CD4-positive, alpha-beta T cell treated with Interferon gamma for 1 hour (primary cell): ENCODE data around the gene PITHD1.
"Not testable (repeated sequence)": the region's sequence is repeated elsewhere in the genome, so short reads cannot be mapped to it uniquely, and the experiment has no call there.

Experiments used
- DNase-seq: peaks from one replicate; pipeline ENCODE4 v3.0.0-alpha.2; 2020

The PITHD1 gene

GRCh38 chr1:23774174-23774880 lies 3.9 kb upstream of the PITHD1 start:
- DNase-seq, result no peak

GRCh38 chr1:23776217-23776616 lies 2.0 kb upstream of the PITHD1 start:
- DNase-seq, result no peak

GRCh38 chr1:23779826-23780371 lies 1.7 kb downstream of the PITHD1 start:
- DNase-seq, result no peak

GRCh38 chr1:23783141-23783540 lies 4.9 kb downstream of the PITHD1 start:
- not testable (repeated sequence) for DNase-seq

GRCh38 chr1:23784846-23785245 lies 6.6 kb downstream of the PITHD1 start:
- no peak for DNase-seq

- DNase-seq, result no peak
Observed at GRCh38 chr1:23787701-23788100, 9.5 kb downstream of the PITHD1 start.

GRCh38 chr1:23788695-23789094 lies 10.5 kb downstream of the PITHD1 start:
- no peak for DNase-seq

- peak; percentile 84 for DNase-seq
Observed at GRCh38 chr1:23790696-23791515, 12.7 kb downstream of the PITHD1 start, which contains the start of gene LYPLA2. Gene LYPLA2 (plus strand): TSS chr1:23791145. CDS start chr1:23792683, 1,538 bp downstream.

GRCh38 chr1:23791516-23792047 lies 13.4 kb downstream of the PITHD1 start:
- DNase-seq, result no peak

- no peak for DNase-seq
Observed at GRCh38 chr1:23792151-23792945, 14.1 kb downstream of the PITHD1 start.

GRCh38 chr1:23793018-23793781 lies 15.0 kb downstream of the PITHD1 start:
- peak; percentile 55 for DNase-seq

- no peak for DNase-seq
Observed at GRCh38 chr1:23793861-23794731, 15.9 kb downstream of the PITHD1 start.

- not testable (repeated sequence) for DNase-seq
Observed at GRCh38 chr1:23794732-23795182, 16.5 kb downstream of the PITHD1 start.

GRCh38 chr1:23795676-23796465 lies 17.7 kb downstream of the PITHD1 start:
- no peak for DNase-seq

- no peak for DNase-seq
Observed at GRCh38 chr1:23796466-23797271, 18.5 kb downstream of the PITHD1 start.

GRCh38 chr1:23797478-23798448 lies 19.5 kb downstream of the PITHD1 start:
- no peak for DNase-seq

GRCh38 chr1:23798662-23799142 lies 20.5 kb downstream of the PITHD1 start:
- DNase-seq, result no peak

GRCh38 chr1:23799255-23799569 lies 21.0 kb downstream of the PITHD1 start:
- no peak for DNase-seq
